Measurements from ENCODE around the gene PRDM2.

Gene PRDM2

DNA sequence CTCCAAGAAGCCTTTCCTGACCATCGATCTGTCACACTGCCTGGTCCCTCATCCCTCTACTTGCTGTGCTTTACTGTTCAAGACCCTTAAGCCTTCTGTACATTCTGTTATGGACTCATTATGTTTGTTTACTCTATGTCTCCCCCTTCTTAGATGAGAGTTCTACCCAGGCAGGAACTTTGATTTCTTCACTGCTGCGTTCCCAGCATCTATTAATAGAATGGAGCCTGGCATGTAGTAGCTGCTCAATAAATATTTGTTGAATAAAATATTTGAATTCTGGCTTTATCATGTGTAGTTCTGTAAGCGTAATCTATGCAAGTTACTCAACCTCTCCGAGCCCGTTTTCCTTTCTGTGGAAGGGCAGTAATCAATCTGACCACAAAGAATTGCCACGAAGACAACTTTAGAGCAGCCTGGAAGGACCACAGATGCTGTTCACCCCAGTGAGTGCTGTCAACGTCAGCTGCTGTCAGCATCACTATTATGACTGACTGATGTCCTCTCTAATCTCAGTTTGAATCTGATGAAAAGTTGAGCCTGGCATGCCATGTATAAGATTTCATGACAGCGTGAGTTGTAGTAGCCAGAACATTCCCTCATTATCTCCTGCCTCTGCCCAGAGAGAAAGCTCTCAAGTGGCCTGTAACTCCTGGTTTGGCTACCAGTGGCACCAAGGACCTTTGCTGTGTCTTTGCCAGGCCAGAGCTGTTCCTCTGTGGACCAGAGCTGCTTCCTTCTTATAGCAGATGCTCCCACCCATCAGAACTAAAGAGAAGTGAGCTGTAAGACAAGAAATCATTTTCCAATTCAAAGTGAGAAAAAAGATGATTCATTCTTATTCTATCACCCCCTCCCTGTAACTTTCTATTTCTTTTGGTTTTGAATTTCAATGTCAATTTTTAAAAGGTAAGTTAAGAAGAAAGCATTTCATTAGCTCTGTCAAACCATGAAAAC, 94.5 kb downstream of the PRDM2 start:
- no peak for DNase-seq

- peak; percentile 73 for DNase-seq
Observed at GRCh38 chr1:13797397-13797796, 97.4 kb downstream of the PRDM2 start.

GRCh38 chr1:13798120-13798519, 98.1 kb downstream of the PRDM2 start:
- no peak for DNase-seq

DNA sequence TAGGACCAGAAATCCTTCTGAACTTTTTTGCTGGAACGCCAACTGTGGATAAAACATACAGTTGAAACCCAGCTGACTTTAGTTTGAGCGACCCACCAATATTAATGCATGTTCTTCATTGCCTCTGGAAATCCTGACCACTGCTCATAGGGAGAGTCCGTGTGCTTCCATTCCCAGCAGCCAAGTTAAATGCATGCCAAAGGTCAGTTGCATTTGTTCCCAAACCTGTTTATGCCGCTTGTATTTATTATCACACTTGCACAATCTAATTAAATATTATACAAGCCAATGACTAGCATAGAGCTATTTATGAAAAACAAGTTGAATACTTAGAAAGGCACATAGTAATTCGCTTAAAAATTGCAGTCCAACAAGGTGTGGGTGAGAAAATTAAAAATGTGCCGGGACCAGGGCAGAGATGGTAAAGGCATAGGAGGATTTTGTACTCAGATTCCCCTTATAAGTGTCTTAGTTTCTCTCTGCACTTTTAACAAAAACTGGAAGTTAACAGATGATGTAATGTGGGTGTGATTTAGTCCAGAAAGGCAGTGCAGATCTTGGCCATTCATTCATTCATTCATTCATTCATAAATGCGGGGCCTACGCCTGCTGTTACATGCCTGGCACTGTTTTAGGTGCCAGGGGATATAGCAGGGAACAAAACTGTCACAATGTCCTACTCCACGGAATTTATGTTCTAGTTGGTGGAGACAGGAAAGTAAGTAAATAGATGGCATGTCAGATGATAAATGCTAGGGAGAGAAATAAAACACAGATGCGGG, 99.7 kb downstream of the PRDM2 start:
- no peak for DNase-seq

DNA sequence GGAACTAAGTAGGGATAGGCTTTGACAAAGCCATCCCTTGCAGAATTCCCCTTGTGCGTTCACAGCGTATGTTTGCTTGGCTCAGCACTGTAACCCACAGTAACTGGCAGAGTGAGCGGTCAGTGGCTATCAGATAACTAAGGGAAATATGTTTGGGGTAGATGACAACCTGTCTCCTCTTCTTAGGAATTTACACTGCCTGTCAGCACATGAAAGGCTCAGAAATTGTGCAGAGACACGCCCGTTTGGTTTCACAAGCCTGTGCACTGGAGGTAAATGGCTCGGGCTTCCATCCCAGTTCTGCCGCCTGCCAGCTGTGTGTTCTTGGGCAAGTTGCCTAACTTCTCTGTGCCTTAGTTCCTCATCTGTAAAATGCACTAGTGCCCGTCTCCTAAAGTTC, 101.2 kb downstream of the PRDM2 start:
- no peak for DNase-seq

- no peak for DNase-seq
Observed at GRCh38 chr1:13801655-13802486, 101.9 kb downstream of the PRDM2 start.

DNA sequence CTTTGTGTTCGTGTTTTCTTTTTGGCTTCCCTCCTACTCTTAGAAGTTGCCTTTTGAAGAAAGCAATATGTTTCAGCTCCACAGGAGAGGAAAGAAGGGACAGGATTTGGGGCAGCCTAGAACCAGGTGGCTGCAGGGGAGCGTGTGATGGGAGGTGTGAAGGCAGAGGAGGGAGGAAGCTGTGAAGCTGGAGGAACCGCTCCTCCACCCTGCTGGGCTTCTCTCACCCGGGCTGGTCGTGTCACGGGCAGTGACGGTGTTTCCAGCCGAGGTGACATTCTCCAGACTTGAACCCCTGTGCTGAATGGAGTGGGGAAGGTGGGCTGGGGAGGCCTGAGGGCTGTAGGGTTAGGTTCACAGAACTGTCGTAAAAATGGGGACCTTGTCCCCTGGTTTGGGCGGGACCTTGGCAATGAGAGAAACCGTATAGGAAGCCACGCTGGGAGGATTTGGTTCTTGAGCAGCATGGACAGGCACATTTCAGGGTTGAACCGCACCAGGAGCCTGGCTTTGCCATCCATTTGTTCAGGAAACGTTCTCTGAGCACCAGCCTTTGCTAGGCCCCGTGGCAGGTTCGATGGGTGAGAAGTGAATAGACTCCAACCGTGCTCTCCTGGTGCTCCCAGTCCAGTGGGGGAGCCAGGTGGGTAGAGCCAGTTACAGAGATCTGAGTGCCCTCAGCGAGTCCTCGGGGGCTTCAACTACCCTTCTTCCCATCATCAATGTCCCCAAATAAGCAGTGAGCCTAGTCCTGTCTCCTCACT, 103.0 kb downstream of the PRDM2 start:
- no peak for DNase-seq

GRCh38 chr1:13803546-13804239, 103.7 kb downstream of the PRDM2 start:
- no peak for DNase-seq

DNA sequence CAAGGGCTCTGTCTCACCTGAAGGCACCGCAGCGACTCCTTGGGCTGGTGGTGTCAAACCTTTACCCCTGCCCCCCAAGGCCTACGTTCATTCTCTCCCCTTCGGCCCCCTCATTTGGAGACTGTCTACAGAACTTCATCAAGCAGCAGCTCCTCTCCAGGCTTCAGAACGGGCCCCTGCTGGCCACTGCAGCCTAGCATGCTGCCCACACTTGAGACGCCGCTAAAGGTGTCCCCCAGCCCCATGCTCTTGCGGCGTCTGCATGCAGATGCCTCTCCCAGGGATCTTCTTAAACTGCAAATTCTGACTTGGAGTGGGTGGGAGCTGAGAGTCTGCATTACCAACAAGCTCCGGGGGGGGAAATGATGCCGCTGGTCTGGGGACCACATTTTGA, 104.2 kb downstream of the PRDM2 start:
- DNase-seq, result no peak

GRCh38 chr1:13805431-13805830, 105.4 kb downstream of the PRDM2 start:
- no peak for DNase-seq

GRCh38 chr1:13806108-13806507, 106.1 kb downstream of the PRDM2 start:
- no peak for DNase-seq

DNA sequence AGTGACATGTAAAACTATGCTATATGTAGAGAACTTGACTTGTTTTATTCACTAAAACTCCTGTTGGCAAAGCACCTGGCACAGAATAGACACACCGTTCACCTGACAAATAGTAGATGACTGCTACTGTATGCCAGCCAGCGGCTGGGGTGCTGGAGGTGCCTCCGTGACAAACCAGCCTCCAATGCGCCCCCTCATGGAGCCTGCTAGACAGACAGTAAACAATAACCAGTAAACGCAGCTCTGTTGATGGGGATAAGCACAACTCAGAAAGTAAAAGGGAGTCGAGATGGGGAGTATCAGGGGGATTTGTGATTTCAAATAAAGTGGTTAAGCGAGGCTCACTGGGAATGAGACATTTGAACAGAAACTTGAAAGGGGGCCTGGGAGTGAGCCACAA, 107.2 kb downstream of the PRDM2 start:
- DNase-seq, result no peak

- peak; percentile 26 for DNase-seq
Observed at GRCh38 chr1:13808729-13809131, 108.7 kb downstream of the PRDM2 start.

- no peak for DNase-seq
Observed at GRCh38 chr1:13809461-13810159, 109.6 kb downstream of the PRDM2 start.

GRCh38 chr1:13812456-13813397, 112.7 kb downstream of the PRDM2 start:
- DNase-seq, result no peak

GRCh38 chr1:13813398-13814012, 113.5 kb downstream of the PRDM2 start:
- no peak for DNase-seq

DNA sequence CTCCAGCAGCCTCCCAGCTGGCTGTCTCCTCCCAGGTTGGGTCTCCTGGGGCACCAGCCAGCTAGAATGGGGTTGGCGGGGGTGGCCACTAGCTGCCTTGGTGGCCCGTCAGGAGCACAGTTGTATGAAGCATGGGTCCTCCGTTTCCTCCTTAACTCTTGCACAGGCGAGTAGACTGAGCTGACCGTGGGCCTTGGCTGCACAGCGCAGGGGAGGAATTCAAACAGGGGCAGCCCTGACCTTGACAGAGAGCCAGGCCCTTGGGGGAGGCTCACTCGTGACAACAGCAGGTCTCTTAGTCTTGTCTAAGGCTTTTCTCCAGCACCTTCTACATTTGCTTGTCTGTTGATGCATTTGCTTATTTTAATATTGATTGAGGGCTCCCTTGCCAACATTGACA, 114.1 kb downstream of the PRDM2 start:
- DNase-seq, result no peak

GRCh38 chr1:13816016-13816760, 116.2 kb downstream of the PRDM2 start:
- DNase-seq, result no peak

DNA sequence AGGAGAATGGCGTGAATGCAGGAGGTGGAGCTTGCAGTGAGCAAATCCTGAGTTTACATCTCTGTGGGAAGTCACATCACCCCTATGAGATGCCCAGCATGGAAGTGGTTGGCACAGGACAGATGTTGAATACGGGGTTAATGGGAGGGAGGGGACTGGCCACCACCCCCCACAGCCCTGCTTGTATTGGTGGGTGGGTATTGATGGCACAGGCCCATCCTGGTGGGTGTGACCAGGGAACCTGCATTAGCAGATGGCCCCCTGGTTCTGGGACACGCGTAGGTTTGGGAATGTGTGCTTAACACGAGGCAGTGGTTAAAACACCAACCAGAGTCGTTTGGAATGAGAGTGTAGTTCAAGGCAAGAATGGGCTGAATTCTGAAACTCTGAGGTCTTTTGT, 117.9 kb downstream of the PRDM2 start:
- DNase-seq, result no peak
